ENCODE measurements around the gene KLHL14. TPM values are rescaled to one million over a fixed set of nuclear protein-coding genes. Genes with fewer than 3 reads are reported as not detected.

The KLHL14 gene
- polyA plus RNA-seq, 3 donors = 0.12 to 0.79 (median 0.22) TPM

- no peak overlapping the region for H3K27ac ChIP-seq (ENCODE audit: low read depth, low read length)
- 50 to 89% (median 85%) methylated on average over 2 of the region's 2 CpGs for WGBS, 3 donors
Measured at GRCh38 chr18:32735781-32736180, 37.0 kb downstream of the KLHL14 start.

- WGBS, 3 donors = 86 to 95% (median 95%) methylated on average over 2 of the region's 2 CpGs
- no peak overlapping the region for H3K27ac ChIP-seq (ENCODE audit: low read depth, low read length)
Measured at GRCh38 chr18:32734442-32734841, 38.4 kb downstream of the KLHL14 start.

GRCh38 chr18:32732165-32732564 is 40.7 kb downstream of the KLHL14 start:
- WGBS, 3 donors = 86 to 100% (median 95%) methylated on average over 1 of the region's 1 CpG
- no peak overlapping the region for H3K27ac ChIP-seq (ENCODE audit: low read depth, low read length)

- H3K27ac ChIP-seq (ENCODE audit: low read depth, low read length) = no peak overlapping the region
- 27 to 49% (median 39%) methylated on average over 9 of the region's 9 CpGs for WGBS, 3 donors
Measured at GRCh38 chr18:32730620-32731091, 42.2 kb downstream of the KLHL14 start.

GRCh38 chr18:32730068-32730467 is 42.8 kb downstream of the KLHL14 start:
- WGBS, 3 donors = 18 to 50% (median 49%) methylated on average over 2 of the region's 2 CpGs
- no peak overlapping the region for H3K27ac ChIP-seq (ENCODE audit: low read depth, low read length)

GRCh38 chr18:32724071-32724749 is 48.6 kb downstream of the KLHL14 start:
- WGBS, 3 donors = 43 to 68% (median 64%) methylated on average over 3 of the region's 3 CpGs
- no peak overlapping the region for H3K27ac ChIP-seq (ENCODE audit: low read depth, low read length)

- 60 to 78% (median 61%) methylated on average over 3 of the region's 3 CpGs for WGBS, 3 donors
Measured at GRCh38 chr18:32722279-32722678, 50.5 kb downstream of the KLHL14 start.

GRCh38 chr18:32717126-32717525 is 55.7 kb downstream of the KLHL14 start:
- 86 to 93% (median 91%) methylated on average over 4 of the region's 4 CpGs for WGBS, 3 donors
- H3K27ac ChIP-seq (ENCODE audit: low read depth, low read length) = no peak overlapping the region

More at GRCh38 chr18:32722279-32722678, 50.5 kb downstream of the KLHL14 start:
- H3K27ac ChIP-seq (ENCODE audit: low read depth, low read length) = no peak overlapping the region

- WGBS, 3 donors = 0 to 1% (median 0%) methylated on average over 4 of the region's 4 CpGs
- H3K27ac ChIP-seq (ENCODE audit: low read depth, low read length) = no peak overlapping the region
Measured at GRCh38 chr18:32714571-32715148, 58.2 kb downstream of the KLHL14 start.

GRCh38 chr18:32712860-32713259 is 60.0 kb downstream of the KLHL14 start:
- no peak overlapping the region for H3K27ac ChIP-seq (ENCODE audit: low read depth, low read length)
- WGBS, 3 donors = 84 to 91% (median 86%) methylated on average over 1 of the region's 1 CpG

- no peak overlapping the region for H3K27ac ChIP-seq (ENCODE audit: low read depth, low read length)
- WGBS, 3 donors = 84 to 92% (median 86%) methylated on average over 2 of the region's 2 CpGs
Measured at GRCh38 chr18:32711862-32712261, 61.0 kb downstream of the KLHL14 start.

GRCh38 chr18:32707586-32707985 is 65.2 kb downstream of the KLHL14 start:
- no peak overlapping the region for H3K27ac ChIP-seq (ENCODE audit: low read depth, low read length)
- WGBS, 3 donors = 58 to 82% (median 61%) methylated on average over 2 of the region's 2 CpGs

- 32 to 67% (median 62%) methylated on average over 2 of the region's 2 CpGs for WGBS, 3 donors
- no peak overlapping the region for H3K27ac ChIP-seq (ENCODE audit: low read depth, low read length)
Measured at GRCh38 chr18:32707147-32707546, 65.7 kb downstream of the KLHL14 start.

- no peak overlapping the region for H3K27ac ChIP-seq (ENCODE audit: low read depth, low read length)
Measured at GRCh38 chr18:32701313-32701712, 71.5 kb downstream of the KLHL14 start.

- H3K27ac ChIP-seq (ENCODE audit: low read depth, low read length) = no peak overlapping the region
- WGBS, 3 donors = 26 to 70% (median 69%) methylated on average over 3 of the region's 3 CpGs
Measured at GRCh38 chr18:32698153-32698552, 74.7 kb downstream of the KLHL14 start.

- H3K27ac ChIP-seq (ENCODE audit: low read depth, low read length) = no peak overlapping the region
- 77 to 85% (median 81%) methylated on average over 3 of the region's 3 CpGs for WGBS, 3 donors
Measured at GRCh38 chr18:32696376-32696775, 76.4 kb downstream of the KLHL14 start.

GRCh38 chr18:32695534-32695933 is 77.3 kb downstream of the KLHL14 start:
- no peak overlapping the region for H3K27ac ChIP-seq (ENCODE audit: low read depth, low read length)
- WGBS, 3 donors = 85 to 90% (median 89%) methylated on average over 3 of the region's 3 CpGs

GRCh38 chr18:32688821-32689220 is 84.0 kb downstream of the KLHL14 start:
- no peak overlapping the region for H3K27ac ChIP-seq (ENCODE audit: low read depth, low read length)
- 96 to 98% (median 96%) methylated on average over 1 of the region's 1 CpG for WGBS, 3 donors

- no peak overlapping the region for H3K27ac ChIP-seq (ENCODE audit: low read depth, low read length)
- 76 to 86% (median 85%) methylated on average over 8 of the region's 8 CpGs for WGBS, 3 donors
Measured at GRCh38 chr18:32684940-32685339, 87.9 kb downstream of the KLHL14 start.

GRCh38 chr18:32684096-32684495 is 88.7 kb downstream of the KLHL14 start:
- WGBS, 3 donors = 89 to 95% (median 91%) methylated on average over 1 of the region's 1 CpG
- H3K27ac ChIP-seq (ENCODE audit: low read depth, low read length) = no peak overlapping the region
